Pulmonary artery endothelial cell (primary cell): ENCODE measurements around the gene ITSN1. TPM values are rescaled to one million over a fixed set of nuclear protein-coding genes. Genes with fewer than 3 reads are reported as not detected.
"Not testable (repeated sequence)": the region's sequence is repeated elsewhere in the genome, so short reads cannot be mapped to it uniquely, and the experiment has no call there.

Experiments
- DNase-seq: peaks from one replicate; pipeline ENCODE4 v3.0.0-alpha.2; 2011; ENCODE audit warnings: low read depth, low spot score
- total RNA-seq: library from RNA; depleted of rRNA; stranded (reverse); fragments of >200 nt; gene quantifications from 2 replicates; pipeline ENCODE4 v1.2.3, GENCODE V29; 2014

Gene ITSN1
- total RNA-seq, 1 donor from 2014 or later = 66.4 TPM

DNA sequence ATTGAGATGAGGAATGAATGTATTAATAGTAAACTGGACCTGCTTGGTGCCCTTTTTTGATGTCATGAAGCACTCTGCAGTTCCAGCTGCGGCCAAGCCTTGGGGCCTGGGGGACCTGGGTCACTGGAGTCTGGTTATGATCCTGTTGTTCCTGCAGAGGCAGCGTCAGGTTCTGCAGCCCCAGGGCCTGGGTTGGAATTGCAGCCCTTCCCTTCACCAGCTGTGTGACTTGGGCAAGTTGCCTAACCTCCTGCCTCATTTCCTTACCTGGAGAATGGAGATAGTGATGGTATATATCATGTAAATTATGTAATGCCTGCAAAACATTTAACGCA, 282.4 kb downstream of the ITSN1 start:
- DNase-seq = no peak

DNA sequence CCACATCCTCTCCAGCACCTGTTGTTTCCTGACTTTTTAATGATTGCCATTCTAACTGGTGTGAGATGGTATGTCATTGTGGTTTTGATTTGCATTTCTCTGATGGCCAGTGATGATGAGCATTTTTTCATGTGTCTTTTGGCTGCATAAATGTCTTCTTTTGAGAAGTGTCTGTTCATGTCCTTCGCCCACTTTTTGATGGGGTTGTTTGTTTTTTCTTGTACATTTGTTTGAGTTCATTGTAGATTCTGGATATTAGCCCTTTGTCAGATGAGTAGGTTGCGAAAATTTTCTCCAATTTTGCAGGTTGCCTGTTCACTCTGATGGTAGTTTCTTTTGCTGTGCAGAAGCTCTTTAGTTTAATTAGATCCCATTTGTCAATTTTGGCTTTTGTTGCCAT, 283.9 kb downstream of the ITSN1 start:
- not testable (repeated sequence) for DNase-seq

DNA sequence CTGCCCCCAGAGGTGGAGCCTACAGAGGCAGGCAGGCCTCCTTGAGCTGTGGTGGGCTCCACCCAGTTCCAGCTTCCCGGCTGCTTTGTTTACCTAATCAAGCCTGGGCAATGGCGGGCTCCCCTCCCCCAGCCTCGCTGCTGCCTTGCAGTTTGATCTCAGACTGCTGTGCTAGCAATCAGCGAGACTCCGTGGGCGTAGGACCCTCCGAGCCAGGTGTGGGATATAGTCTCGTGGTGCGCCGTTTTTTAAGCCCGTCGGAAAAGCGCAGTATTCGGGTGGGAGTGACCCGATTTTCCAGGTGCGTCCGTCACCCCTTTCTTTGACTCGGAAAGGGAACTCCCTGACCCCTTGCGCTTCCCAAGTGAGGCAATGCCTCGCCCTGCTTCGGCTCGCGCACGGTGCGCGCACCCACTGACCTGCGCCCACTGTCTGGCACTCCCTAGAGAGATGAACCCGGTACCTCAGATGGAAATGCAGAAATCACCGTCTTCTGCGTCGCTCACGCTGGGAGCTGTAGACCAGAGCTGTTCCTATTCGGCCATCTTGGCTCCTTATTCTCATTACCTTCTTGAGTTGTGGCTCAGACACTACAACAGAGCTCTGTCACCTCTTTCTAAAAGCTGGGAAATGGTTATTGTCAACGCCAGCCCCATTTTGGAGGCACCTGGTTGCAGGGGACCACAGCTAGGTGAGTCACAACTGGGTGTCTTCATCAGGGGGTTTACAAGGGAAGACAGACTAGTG, 288.9 kb downstream of the ITSN1 start:
- not testable (repeated sequence) for DNase-seq

DNA sequence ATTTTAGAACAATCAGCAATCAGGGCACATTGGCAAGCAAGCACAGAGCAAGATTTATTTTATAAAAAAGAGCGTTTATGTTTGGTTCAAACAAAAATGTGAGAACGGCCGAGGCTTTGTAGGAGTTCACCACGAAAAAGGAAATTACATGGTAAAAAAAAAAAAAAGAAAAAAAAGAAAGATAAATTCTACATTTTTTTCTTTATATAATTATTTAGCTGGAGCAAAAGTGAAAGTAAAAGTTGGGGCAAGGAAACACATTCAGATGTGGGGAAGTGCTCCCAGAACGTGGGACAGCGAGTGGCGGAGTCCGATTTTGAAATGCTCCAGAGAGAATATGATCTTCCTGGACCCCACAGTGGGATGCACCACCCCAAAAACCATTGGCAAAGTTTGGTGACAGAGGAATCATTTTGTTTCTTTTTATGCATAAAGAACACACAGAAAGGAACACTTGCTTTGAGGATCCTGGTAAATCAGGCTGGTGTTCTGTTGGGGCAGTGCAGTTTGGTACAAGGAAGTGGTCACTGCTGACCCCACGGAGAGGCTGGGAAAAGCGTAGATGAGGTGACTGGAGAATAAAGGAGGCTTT, 289.6 kb downstream of the ITSN1 start:
- DNase-seq = no peak

DNA sequence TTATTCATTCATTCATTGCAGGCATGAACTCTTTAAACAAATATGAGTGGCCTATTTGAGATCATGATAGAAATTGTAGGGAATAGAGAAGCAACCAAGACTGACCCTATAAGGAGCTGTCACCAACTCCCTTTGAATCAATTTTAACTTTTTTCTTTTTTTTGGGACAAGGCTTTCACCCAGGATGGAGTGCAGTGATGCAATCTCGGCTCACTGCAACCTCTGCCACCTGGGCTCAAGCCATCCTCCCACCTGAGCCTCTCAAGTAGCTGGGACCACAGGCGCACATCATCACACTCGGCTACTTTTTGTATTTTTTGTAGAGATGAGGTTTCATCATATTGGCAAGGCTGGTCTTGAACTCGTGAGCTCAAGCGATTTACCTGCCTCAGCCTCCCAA, 290.4 kb downstream of the ITSN1 start:
- no peak for DNase-seq

DNA sequence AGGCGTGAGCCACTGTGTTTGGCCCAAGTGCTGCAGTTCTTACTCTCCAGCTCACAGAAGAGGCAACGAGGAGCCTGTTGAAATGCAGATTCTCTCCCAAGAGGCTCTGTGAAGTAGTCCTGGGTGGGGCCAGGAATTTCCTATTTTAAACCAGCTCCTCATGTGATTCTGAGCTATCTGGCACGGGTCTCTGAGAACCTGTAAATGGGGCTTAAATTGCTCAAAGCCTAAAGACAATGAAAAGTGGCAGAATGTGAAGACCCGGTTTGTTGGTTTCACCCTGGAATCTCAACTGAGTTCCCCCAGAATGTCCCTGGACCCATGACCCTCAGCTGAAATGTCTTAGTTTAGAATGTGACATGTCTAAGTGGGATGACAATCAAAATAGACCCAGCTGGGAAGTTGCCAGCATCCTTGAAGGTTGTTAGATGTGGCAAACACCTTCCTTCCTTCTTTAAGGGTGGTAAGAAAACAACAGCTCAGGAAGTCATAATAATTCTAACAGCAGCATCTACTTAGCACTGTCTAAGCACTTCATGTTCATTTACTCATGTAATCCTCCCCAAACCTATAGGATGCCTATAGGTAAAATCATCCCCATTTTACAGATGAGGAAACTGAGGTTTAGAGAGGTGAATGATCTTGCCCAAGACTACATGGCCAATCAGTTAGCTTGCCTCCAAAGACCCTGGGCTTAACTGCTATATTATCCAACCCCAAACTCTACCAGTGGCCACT, 294.2 kb downstream of the ITSN1 start:
- DNase-seq = no peak

- DNase-seq = no peak
These were observed 294.8 kb downstream of the ITSN1 start for GRCh38 chr21:33937146-33937545.

DNA sequence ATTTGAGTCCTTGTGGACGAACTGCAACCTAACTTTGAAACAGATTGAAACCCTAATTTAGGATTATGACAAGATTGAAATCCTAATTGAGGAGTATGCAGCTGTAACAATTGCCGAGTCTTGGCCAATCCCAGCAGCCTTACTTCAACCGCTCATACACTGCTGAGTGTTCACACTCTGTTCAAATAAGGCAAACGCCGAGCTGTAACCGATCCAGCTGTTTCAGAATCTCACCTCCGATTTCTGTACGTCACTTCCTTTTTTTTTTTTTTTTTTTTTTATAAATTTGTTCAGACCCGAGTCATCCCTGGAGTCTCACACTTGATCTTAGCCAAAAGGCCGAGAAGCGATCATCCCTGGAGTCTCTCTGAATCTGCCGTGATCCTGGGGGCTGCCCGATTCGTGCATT, 295.6 kb downstream of the ITSN1 start:
- no peak for DNase-seq

- DNase-seq = no peak
These were observed 296.1 kb downstream of the ITSN1 start for GRCh38 chr21:33938381-33938780.

DNA sequence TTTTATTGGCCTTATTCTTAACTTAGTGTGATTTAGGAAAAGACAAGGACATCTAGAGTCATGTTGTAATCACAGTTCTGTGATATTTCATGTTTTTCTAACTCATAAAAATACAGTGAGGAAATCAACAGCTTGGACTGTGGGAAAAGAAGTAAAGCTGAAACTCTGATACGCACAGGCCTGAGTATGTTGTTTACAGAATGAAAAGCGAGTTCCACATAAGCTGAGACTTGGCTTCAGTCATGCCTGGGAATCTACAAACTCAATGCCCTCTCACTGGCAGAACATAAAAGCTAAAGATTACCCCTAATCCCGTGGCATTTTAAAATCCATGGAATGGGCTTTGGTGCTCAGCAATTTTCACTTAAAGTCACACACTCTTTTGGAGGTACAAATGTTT, 296.9 kb downstream of the ITSN1 start:
- no peak for DNase-seq

DNA sequence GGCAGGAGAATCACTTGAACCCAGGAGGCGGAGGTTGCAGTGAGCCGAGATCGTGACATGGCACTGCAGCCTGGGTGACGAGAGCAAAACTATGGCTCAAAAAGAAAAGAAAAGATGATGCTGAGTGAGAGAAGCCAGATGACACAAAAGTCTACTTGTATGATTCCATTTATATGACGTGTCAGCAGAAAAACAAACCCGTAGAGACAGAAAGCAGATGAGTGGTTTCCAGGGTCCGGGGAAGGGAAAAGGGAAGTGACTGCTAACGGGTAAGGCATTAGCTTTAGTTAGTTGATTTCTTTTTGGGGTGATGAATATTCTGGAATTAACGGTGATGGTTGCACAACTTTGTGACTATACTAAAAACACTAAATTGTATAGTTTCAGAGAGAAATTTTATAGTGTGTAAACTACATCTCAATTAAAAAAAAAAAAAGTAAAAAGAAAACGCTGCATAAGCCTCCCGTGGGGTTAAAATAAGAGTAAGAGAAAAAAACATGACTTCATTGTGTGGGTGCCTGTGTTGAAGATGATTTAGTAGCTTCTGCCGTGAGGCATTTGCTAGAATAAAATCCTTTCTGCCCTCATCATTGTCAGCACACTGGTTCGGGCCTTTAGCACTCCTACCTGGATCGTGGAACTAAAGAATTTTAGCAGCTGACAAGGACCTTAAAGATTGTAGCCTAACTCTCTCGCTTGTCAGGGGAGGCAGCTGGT, 298.0 kb downstream of the ITSN1 start:
- no peak for DNase-seq

GRCh38 chr21:33940881-33941245, 298.6 kb downstream of the ITSN1 start:
- DNase-seq = no peak

DNA sequence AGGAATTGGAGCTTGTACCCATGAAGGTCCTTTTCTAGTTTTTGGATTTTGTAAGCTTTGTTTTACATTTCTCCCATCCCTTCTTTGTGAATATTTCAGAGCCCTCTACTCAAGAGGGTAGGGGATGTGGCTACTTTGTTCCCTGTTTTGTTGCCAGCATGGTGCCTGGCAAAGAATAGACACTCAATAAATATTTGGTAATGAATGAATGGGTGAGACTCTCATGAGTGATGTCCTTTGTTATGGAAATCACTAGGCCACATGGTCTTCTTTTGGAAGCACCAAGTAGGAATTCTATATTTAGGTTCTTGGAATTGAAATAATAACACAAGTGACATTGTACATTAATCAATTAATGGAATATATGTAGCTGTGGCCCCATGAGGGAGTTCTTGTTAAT, 300.1 kb downstream of the ITSN1 start:
- no peak for DNase-seq

- DNase-seq = no peak
These were observed 301.0 kb downstream of the ITSN1 start for GRCh38 chr21:33943293-33943692.

DNA sequence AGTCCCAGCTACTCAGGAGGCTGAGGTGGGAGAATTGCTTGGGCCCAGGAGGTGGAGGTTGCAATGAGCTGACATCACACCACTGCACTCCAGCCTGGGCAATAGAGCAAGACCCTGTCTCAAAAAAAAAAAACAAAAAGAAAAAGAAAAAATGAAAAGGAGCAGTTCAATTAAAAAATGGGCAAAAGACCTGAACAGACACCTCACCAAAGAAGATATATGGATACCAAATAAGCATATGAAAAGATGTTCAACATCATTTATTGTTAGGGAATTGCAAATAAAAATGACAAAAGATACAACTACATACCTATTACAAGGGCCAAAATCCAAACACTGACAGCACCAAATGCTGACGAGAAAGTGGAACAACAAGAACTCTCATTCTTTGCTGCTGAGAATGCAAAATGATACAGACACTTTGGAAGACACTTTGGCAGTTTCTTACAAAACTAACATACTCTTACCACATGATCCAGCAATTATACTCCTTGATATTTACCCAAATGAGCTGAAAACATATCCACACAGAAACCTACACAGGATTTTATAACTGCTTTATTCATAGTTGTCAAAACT, 302.0 kb downstream of the ITSN1 start:
- DNase-seq = no peak

- no peak for DNase-seq
These were observed 303.5 kb downstream of the ITSN1 start for GRCh38 chr21:33945652-33946270.

DNA sequence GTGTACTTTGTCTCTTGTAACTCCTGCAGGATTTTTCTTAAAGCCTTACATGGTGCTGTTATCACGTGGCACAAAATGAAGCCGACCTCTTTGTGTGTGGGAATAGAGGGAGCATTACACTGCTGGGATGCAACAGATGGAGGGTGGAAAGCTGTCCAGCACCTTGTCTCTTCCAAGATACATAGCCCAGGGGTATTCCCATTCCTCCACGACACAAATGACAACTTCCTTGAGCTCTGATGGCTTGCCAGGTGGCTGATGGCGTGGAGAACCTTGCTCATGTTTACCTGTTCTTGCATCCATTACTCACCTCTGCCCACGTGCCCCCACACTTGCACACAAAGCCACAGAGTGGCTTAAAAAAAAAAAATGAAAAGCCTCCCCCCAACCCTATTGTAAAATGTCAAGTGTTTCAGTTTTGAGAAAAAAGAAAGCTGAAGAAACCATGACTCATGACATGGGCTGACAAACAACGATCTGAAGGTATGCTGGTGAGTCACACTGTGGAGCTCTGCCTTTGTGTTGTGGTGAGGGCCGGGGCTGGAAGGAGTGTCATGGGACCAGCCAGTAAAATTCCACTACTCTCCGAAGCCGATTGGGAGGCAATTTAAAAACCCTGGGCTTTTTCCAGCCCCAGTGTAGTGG, 305.3 kb downstream of the ITSN1 start:
- DNase-seq = peak; percentile 91

DNA sequence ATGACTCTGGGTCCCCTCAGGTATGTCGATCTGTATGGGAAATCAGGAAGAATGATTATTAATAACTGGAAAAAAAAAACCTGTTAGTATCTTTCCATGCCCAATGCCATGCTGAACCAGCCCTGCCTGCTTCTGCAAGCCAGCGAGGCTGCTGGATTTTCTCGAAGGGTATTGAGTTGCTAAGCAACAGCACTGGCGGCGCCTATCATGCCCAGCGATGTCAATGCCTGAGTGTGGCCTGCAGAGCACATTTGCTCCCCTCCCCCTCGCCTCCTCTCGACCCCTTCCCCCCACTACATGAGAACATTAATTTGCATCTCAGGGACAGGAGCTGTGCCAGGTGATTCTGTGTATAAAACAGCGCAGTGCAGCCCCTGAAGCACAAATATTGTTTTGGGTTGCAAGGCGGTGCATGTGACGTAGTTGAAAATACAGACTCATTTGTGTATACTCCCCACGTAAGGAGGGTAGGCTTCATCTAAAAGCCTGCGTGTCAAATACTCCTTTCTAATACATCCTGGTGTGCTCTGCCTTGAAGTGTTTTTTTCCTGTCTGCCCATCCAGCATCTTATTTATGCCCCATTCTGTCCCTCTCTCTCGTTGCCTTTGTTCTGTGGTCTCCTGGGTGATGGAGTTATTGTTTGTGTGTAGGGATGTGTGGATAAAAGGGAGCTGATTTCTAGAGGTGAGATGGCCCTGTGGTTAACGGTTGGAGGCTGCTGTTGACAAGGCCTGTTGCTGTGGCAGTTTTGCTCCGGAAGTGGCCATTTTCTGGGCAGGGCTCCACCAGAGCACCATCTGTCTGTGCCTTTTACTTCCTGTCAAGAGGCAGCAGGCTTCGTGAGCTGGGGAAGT, 306.0 kb downstream of the ITSN1 start:
- no peak for DNase-seq

- DNase-seq = no peak
These were observed 306.7 kb downstream of the ITSN1 start for GRCh38 chr21:33948951-33949444.
